Mucosa of descending colon (tissue), 3 donors: ENCODE data around the gene PTPRA. TPM values are rescaled to one million over a fixed set of nuclear protein-coding genes. Genes with fewer than 3 reads are reported as not detected.

Experiments used
- ATAC-seq: fragments of 200-7000 bp; cut with Tn5 transposase; one replicate; pipeline ENCODE4 v1.9.1; 2020; ENCODE audit warnings: mild to moderate bottlenecking, moderate library complexity
- DNase-seq, 3 donors: peaks; one replicate each; pipeline ENCODE4 v3.0.0-alpha.2; 2020
- H3K36me3 ChIP-seq: fragments of 200-600 bp; one replicate; pipeline ENCODE4 v1.8.0; 2021; ENCODE audit warnings: low read depth, mild to moderate bottlenecking
- H3K4me1 ChIP-seq: fragments of 200-600 bp; one replicate; pipeline ENCODE4 v1.8.0; 2021; ENCODE audit warnings: low read depth, mild to moderate bottlenecking
- H3K4me3 ChIP-seq: fragments of 200-600 bp; one replicate; pipeline ENCODE4 v1.8.0; 2021; ENCODE audit warnings: mild to moderate bottlenecking
- H3K9me3 ChIP-seq: fragments of 200-600 bp; one replicate; pipeline ENCODE4 v1.8.0; 2021; ENCODE audit warnings: mild to moderate bottlenecking
- CTCF ChIP-seq: fragments of 200-600 bp; IDR thresholded peaks from one replicate; pipeline ENCODE4 v1.8.0; 2022; ENCODE audit warnings: antibody characterized with exemption, mild to moderate bottlenecking
- intact Hi-C, 2 donors: fragments of 100-400 bp; cut with DNase I in 1 of 2; cut with micrococcal nuclease in 1 of 2; formaldehyde crosslinking; loops; one replicate each; pipeline versions ENCODE4 v1.11.0 to v1.11.1; 2022; cut with DNase I, micrococcal nuclease
- total RNA-seq, 3 donors: library from RNA; stranded (reverse); fragmentation: NEBNext Ultra II Directional in 2 of 3; extraction: Animal tissue kit (Norgen Biotek cat#: 25700) in 2 of 3; gene quantifications; one replicate each; pipeline versions ENCODE4 v1.2.1 to v1.2.4, GENCODE V29; 2021 to 2023
- donor health status: DM: no; HTN: no; CAD: no; lungs with moderate emphysema.
- donor health status: DM: no; HTN: no; CAD: no.
- donor health status: DM: no; HTN: yes; CAD: no.

The PTPRA gene
- total RNA-seq, 3 donors from 2014 or later: 39.0 to 64.7 (median 59.3) TPM

GRCh38 chr20:2867081-2867864 lies 6.0 kb upstream of the PTPRA start:
- DNase-seq (peak in 2 of 3 donors; percentile 34 to 59), ATAC-seq (peak; percentile 6)
- no peak overlapping the region for H3K4me3 ChIP-seq

GRCh38 chr20:2869381-2869780 lies 3.9 kb upstream of the PTPRA start:
- intact Hi-C loops: no loop called here
- no peak overlapping the region for H3K4me3 ChIP-seq
- peaks cover 7% of the 10 kb centered on the region for H3K4me1 ChIP-seq
- H3K36me3 ChIP-seq: no peaks in the 10 kb centered on the region
- no peak for TF ChIP-seq CTCF
- ATAC-seq: no peak
- H3K9me3 ChIP-seq: no peaks in the 10 kb centered on the region
- no peak for DNase-seq

More at GRCh38 chr20:2867081-2867864, 6.0 kb upstream of the PTPRA start:
- H3K36me3 ChIP-seq: no peaks in the 10 kb centered on the region
- TF ChIP-seq CTCF: no peak
- intact Hi-C loops: no loop called here
- peaks cover 5% of the 10 kb centered on the region for H3K4me1 ChIP-seq
- H3K9me3 ChIP-seq: no peaks in the 10 kb centered on the region

- intact Hi-C loops: no loop called here
- DNase-seq (no peak), ATAC-seq (no peak)
- H3K36me3 ChIP-seq: no peaks in the 10 kb centered on the region
- no peaks in the 10 kb centered on the region for H3K9me3 ChIP-seq
- H3K4me1 ChIP-seq: peaks cover 18% of the 10 kb centered on the region
- no peak overlapping the region for H3K4me3 ChIP-seq
- no peak for TF ChIP-seq CTCF
Observed at GRCh38 chr20:2871111-2871465, 2.2 kb upstream of the PTPRA start.

- ATAC-seq: peak; percentile 7
- H3K4me1 ChIP-seq: peaks cover 25% of the 10 kb centered on the region
- DNase-seq: peak in 1 of 3 donors; percentile 66
- TF ChIP-seq CTCF: no peak
- intact Hi-C loops: no loop called here
- no peak overlapping the region for H3K4me3 ChIP-seq
- H3K36me3 ChIP-seq: no peaks in the 10 kb centered on the region
- no peaks in the 10 kb centered on the region for H3K9me3 ChIP-seq
Observed at GRCh38 chr20:2871661-2872458, 1.4 kb upstream of the PTPRA start.

- Histone ChIP-seq H3K9me3 (no peaks in the 10 kb centered on the region), H3K36me3 (no peaks in the 10 kb centered on the region), H3K4me3 (peak overlapping the region; percentile 83), H3K4me1 (peaks cover 26% of the 10 kb centered on the region)
- ATAC-seq: peak; percentile 68
- intact Hi-C loops: no loop called here
- peak; percentile 76 to 82 (median 82) for DNase-seq
- TF ChIP-seq CTCF: no peak
Observed at GRCh38 chr20:2872459-2873009, 747 bp upstream of the PTPRA start.
